ENCODE results near the gene GRIA3.
"Not testable (repeated sequence)": the region's sequence is repeated elsewhere in the genome, so short reads cannot be mapped to it uniquely, and the experiment has no call there.

GRIA3 gene

GRCh38 chrX:123350226-123350625 lies 166.1 kb downstream of the GRIA3 start:
- DNase-seq (ENCODE audit: low read depth), result no peak

GRCh38 chrX:123357941-123358340 lies 173.9 kb downstream of the GRIA3 start:
- DNase-seq (ENCODE audit: low read depth), result no peak

- no peak for DNase-seq (ENCODE audit: low read depth)
Measured at GRCh38 chrX:123358457-123358856, 174.4 kb downstream of the GRIA3 start.

- no peak for DNase-seq (ENCODE audit: low read depth)
Measured at GRCh38 chrX:123361371-123361770, 177.3 kb downstream of the GRIA3 start.

- not testable (repeated sequence) for DNase-seq (ENCODE audit: low read depth)
Measured at GRCh38 chrX:123386196-123386595, 202.1 kb downstream of the GRIA3 start.

- no peak for DNase-seq (ENCODE audit: low read depth)
Measured at GRCh38 chrX:123392921-123393320, 208.8 kb downstream of the GRIA3 start.

GRCh38 chrX:123399709-123400108 lies 215.6 kb downstream of the GRIA3 start:
- no peak for DNase-seq (ENCODE audit: low read depth)

- no peak for DNase-seq (ENCODE audit: low read depth)
Measured at GRCh38 chrX:123405231-123405630, 221.2 kb downstream of the GRIA3 start.

- no peak for DNase-seq (ENCODE audit: low read depth)
Measured at GRCh38 chrX:123408821-123409737, 225.0 kb downstream of the GRIA3 start.

- DNase-seq (ENCODE audit: low read depth), result no peak
Measured at GRCh38 chrX:123422875-123423274, 238.8 kb downstream of the GRIA3 start.

GRCh38 chrX:123424546-123424945 lies 240.5 kb downstream of the GRIA3 start:
- DNase-seq (ENCODE audit: low read depth), result no peak

GRCh38 chrX:123425471-123425870 lies 241.4 kb downstream of the GRIA3 start:
- no peak for DNase-seq (ENCODE audit: low read depth)

- no peak for DNase-seq (ENCODE audit: low read depth)
Measured at GRCh38 chrX:123425904-123426303, 241.8 kb downstream of the GRIA3 start.

GRCh38 chrX:123432361-123433150 lies 248.5 kb downstream of the GRIA3 start:
- DNase-seq (ENCODE audit: low read depth), result no peak

- DNase-seq (ENCODE audit: low read depth), result no peak
Measured at GRCh38 chrX:123436512-123437136, 252.5 kb downstream of the GRIA3 start.

- DNase-seq (ENCODE audit: low read depth), result not testable (repeated sequence)
Measured at GRCh38 chrX:123439926-123440325, 255.8 kb downstream of the GRIA3 start.

GRCh38 chrX:123442764-123443163 lies 258.7 kb downstream of the GRIA3 start:
- no peak for DNase-seq (ENCODE audit: low read depth)

GRCh38 chrX:123447506-123447905 lies 263.4 kb downstream of the GRIA3 start:
- no peak for DNase-seq (ENCODE audit: low read depth)

- DNase-seq (ENCODE audit: low read depth), result no peak
Measured at GRCh38 chrX:123449335-123449734, 265.3 kb downstream of the GRIA3 start.

GRCh38 chrX:123450222-123450621 lies 266.1 kb downstream of the GRIA3 start:
- DNase-seq (ENCODE audit: low read depth), result no peak

GRCh38 chrX:123454712-123455431 lies 270.8 kb downstream of the GRIA3 start:
- DNase-seq (ENCODE audit: low read depth), result no peak

GRCh38 chrX:123455693-123456092 lies 271.6 kb downstream of the GRIA3 start:
- no peak for DNase-seq (ENCODE audit: low read depth)

All from activated gamma-delta T cell treated with anti-CD3 and anti-CD28 coated beads, Interleukin-2, amount 50 U/mL, for 16 hours (primary cell).